Lower lobe of right lung (tissue), 2 donors: ENCODE data around the gene MAP3K15. TPM values are rescaled to one million over a fixed set of nuclear protein-coding genes. Genes with fewer than 3 reads are reported as not detected.

ENCODE experiments used
- ATAC-seq, 2 donors: fragments of 200-7000 bp; cut with Tn5 transposase; one replicate each; pipeline ENCODE4 v1.9.1; 2020 to 2022; ENCODE audit warnings: mild to moderate bottlenecking in 2 of 2, moderate library complexity in 2 of 2
- DNase-seq: peaks from one replicate; pipeline ENCODE4 v3.0.0-alpha.2; 2020
- H3K27ac ChIP-seq: fragments of 200-600 bp; one replicate; pipeline ENCODE4 v1.8.0; 2022
- H3K27me3 ChIP-seq: fragments of 200-600 bp; one replicate; pipeline ENCODE4 v1.8.0; 2022; ENCODE audit warnings: low read depth
- H3K36me3 ChIP-seq: fragments of 200-600 bp; one replicate; pipeline ENCODE4 v1.8.0; 2022; ENCODE audit warnings: mild to moderate bottlenecking
- H3K4me1 ChIP-seq: fragments of 200-600 bp; one replicate; pipeline ENCODE4 v1.8.0; 2022
- H3K4me3 ChIP-seq: fragments of 200-600 bp; one replicate; pipeline ENCODE4 v1.8.0; 2022; ENCODE audit warnings: mild to moderate bottlenecking
- H3K9me3 ChIP-seq: fragments of 200-600 bp; one replicate; pipeline ENCODE4 v1.8.0; 2022
- intact Hi-C: fragments of 100-400 bp; cut with DNase I; formaldehyde crosslinking; loops from one replicate; pipeline ENCODE4 v1.11.0; 2022
- total RNA-seq: library from RNA; stranded (reverse); fragmentation: NEBNext Ultra II Directional; extraction: Animal tissue kit (Norgen Biotek cat#: 25700); gene quantifications from one replicate; pipeline ENCODE4 v1.2.1, GENCODE V29; 2021
- TF ChIP-seq, protein P1 (sequence below): fragments of 200-600 bp; IDR thresholded peaks from one replicate; pipeline ENCODE4 v1.8.0; 2022; ENCODE audit warnings: antibody characterized with exemption, mild to moderate bottlenecking
- donor health status: DM: no; HTN: yes; CAD: no; lungs with severe emphysema.

The MAP3K15 gene
- total RNA-seq, 1 donor from 2014 or later: 3.2 TPM

- Histone ChIP-seq H3K4me3 (no peak overlapping the region), H3K4me1 (no peaks in the 10 kb centered on the region), H3K27ac (no peak overlapping the region), H3K9me3 (no peaks in the 10 kb centered on the region), H3K27me3 (no peaks in the 10 kb centered on the region), H3K36me3 (no peaks in the 10 kb centered on the region)
- TF ChIP-seq, protein P1, sequence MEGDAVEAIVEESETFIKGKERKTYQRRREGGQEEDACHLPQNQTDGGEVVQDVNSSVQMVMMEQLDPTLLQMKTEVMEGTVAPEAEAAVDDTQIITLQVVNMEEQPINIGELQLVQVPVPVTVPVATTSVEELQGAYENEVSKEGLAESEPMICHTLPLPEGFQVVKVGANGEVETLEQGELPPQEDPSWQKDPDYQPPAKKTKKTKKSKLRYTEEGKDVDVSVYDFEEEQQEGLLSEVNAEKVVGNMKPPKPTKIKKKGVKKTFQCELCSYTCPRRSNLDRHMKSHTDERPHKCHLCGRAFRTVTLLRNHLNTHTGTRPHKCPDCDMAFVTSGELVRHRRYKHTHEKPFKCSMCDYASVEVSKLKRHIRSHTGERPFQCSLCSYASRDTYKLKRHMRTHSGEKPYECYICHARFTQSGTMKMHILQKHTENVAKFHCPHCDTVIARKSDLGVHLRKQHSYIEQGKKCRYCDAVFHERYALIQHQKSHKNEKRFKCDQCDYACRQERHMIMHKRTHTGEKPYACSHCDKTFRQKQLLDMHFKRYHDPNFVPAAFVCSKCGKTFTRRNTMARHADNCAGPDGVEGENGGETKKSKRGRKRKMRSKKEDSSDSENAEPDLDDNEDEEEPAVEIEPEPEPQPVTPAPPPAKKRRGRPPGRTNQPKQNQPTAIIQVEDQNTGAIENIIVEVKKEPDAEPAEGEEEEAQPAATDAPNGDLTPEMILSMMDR: no peak
- ATAC-seq (no peak), DNase-seq (no peak)
- intact Hi-C loops: no loop called here
These were observed 139.8 kb downstream of the MAP3K15 start for GRCh38 chrX:19375546-19375945.

DNA sequence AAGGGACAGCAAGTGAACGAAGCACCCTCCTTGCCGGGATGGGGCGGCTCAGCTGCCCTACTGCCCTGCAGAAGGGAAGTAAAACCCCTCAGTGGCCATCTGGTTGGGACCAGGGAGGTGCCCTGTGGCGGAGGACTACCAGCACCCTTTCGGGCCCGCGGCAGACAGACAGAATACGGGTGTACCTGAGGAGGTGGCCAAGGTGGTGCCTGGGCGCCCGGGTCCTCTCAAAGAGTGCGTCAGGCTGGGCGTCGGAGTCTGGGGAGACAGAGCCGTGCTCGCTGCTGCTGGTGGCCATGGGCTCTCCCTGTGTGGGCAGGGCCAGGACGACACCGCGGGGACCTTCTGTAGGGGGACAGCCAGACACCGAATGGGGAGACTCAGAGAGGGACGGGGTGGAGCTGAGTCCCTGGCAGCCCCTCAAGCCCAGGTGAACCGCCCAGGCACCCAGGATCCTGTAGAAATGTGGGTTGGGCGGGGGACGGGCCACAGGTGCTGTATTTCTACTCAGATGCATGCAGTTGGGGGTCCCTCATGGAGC is 141.9 kb downstream of the MAP3K15 start:
- no peak for DNase-seq
- intact Hi-C loops: no loop called here
- TF ChIP-seq, protein P1: no peak
- Histone ChIP-seq H3K4me3 (no peak overlapping the region), H3K27ac (no peak overlapping the region), H3K9me3 (no peaks in the 10 kb centered on the region), H3K4me1 (no peaks in the 10 kb centered on the region), H3K36me3 (no peaks in the 10 kb centered on the region), H3K27me3 (no peaks in the 10 kb centered on the region)
- no peak for ATAC-seq

DNA sequence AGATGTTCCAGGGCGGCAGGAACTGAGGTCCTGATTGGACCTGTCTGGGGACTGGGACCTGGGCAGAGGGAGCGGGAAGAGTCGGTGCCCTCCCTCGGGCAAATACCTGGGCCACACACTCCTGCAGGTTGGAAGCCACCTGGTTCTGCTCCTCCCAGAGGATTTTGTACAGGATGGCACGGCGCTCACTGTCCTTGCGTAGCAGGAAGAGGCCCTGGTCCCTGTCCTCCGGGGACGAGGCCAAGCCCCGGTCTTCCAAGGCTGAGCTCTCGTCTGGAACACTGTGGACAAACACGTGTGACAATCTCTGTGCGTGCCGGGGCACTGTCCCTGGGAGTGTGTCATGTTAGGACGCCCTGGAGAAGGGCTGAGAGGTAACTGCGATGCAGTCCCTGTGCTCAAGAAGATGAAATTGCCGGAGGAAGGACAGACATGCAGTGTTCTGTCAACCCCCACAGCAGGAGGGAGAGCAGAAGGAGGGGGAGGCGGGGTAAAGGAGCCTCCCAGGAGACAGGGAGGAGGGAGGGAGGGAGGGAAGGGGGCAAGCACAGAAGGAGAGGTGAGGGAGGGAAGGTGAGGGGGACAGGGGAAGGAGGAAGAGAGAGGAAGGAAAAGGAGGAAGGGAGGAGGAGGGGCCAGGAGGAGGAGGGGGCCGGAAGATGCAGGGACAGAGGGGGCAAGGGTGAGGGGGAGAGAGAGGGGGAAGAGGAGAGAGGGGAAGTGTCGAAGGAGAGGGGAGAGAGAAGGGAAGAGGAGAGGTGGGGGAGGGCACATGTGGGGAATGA is 142.6 kb downstream of the MAP3K15 start:
- DNase-seq: no peak
- TF ChIP-seq, protein P1: no peak

GRCh38 chrX:19372170-19372546 is 143.2 kb downstream of the MAP3K15 start:
- no peaks in the 10 kb centered on the region for H3K9me3 ChIP-seq
- peak overlapping the region; percentile 48 for H3K4me3 ChIP-seq
- intact Hi-C loops: no loop called here
- ATAC-seq (peak; percentile 85), DNase-seq (peak; percentile 67)
- no peaks in the 10 kb centered on the region for H3K4me1 ChIP-seq
- H3K27ac ChIP-seq: no peak overlapping the region
- TF ChIP-seq, protein P1: peak; percentile 66
- no peaks in the 10 kb centered on the region for H3K36me3 ChIP-seq
- H3K27me3 ChIP-seq: no peaks in the 10 kb centered on the region

More for the DNA sequence above, 142.6 kb downstream of the MAP3K15 start:
- Histone ChIP-seq H3K36me3 (no peaks in the 10 kb centered on the region), H3K27me3 (no peaks in the 10 kb centered on the region), H3K4me3 (peak overlapping the region; percentile 48), H3K9me3 (no peaks in the 10 kb centered on the region), H3K27ac (no peak overlapping the region), H3K4me1 (no peaks in the 10 kb centered on the region)
- peak; percentile 57 for ATAC-seq
- intact Hi-C loops: no loop called here

GRCh38 chrX:19370061-19370460 is 145.2 kb downstream of the MAP3K15 start:
- no peaks in the 10 kb centered on the region for H3K4me1 ChIP-seq
- TF ChIP-seq, protein P1: no peak
- H3K27ac ChIP-seq: no peak overlapping the region
- DNase-seq: no peak
- no peak overlapping the region for H3K4me3 ChIP-seq
- H3K9me3 ChIP-seq: no peaks in the 10 kb centered on the region
- intact Hi-C loops: no loop called here
- H3K27me3 ChIP-seq: no peaks in the 10 kb centered on the region
- ATAC-seq: no peak
- H3K36me3 ChIP-seq: no peaks in the 10 kb centered on the region
